ENCODE results near the gene BEND6.
A peak's percentile ranks its signal among the peaks of the same experiment; 100 is the strongest.

Gene BEND6

DNA sequence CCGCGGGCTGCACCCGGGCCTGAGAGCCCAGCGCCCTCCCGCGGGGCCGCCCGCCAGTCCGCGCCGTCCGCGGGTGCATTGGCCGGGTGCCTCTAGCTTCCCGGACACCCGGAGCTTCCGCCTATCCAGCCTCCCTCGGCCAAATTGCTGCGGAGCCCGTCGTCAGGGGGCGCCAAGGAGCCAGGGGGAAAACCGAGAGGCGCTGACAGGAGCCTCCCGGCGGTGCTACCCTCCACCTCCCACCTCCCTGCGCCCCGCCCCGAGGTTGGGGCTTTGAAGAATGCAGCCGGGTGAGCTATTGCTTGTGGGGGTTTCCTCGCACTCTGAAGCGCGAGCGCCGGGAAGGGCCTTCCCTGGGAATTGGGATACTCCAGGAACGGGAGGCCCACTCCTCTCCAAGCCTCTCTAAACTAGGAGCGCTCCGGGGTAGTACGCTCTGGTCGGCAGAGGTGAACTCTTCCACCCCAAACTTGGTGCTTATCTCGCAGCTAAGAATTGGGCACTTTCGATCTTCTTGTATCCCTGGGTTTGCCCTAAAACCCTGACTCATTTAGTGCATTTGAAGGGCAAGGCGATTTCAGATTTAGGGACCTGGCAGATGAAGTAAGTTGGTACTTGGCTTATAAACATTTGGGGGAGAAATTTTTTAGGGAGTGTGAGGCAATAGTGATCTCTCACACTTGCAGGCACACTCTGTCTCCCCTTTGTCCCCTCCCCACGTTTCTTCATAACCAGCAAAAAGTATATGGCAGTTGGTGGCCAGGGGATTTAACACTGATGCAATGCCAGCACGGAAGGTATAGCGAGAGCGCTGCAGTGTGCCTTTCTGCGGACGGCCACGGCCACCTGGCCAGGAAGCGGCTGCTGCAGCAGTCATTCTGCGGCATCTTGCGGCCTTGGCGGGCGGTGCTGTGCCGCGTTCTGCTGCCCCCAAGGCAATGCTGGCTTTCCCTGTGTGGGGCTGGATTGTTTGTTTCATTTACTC, 556 bp downstream of the BEND6 start:
- H3K27ac ChIP-seq: peak overlapping the region; percentile 55
- TF ChIP-seq, protein P1, sequence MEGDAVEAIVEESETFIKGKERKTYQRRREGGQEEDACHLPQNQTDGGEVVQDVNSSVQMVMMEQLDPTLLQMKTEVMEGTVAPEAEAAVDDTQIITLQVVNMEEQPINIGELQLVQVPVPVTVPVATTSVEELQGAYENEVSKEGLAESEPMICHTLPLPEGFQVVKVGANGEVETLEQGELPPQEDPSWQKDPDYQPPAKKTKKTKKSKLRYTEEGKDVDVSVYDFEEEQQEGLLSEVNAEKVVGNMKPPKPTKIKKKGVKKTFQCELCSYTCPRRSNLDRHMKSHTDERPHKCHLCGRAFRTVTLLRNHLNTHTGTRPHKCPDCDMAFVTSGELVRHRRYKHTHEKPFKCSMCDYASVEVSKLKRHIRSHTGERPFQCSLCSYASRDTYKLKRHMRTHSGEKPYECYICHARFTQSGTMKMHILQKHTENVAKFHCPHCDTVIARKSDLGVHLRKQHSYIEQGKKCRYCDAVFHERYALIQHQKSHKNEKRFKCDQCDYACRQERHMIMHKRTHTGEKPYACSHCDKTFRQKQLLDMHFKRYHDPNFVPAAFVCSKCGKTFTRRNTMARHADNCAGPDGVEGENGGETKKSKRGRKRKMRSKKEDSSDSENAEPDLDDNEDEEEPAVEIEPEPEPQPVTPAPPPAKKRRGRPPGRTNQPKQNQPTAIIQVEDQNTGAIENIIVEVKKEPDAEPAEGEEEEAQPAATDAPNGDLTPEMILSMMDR (conservative IDR thresholded peaks at IDR 0.05): peak; percentile 96
- TF ChIP-seq ZFX (IDR thresholded peaks at IDR 0.05): no peak

DNA sequence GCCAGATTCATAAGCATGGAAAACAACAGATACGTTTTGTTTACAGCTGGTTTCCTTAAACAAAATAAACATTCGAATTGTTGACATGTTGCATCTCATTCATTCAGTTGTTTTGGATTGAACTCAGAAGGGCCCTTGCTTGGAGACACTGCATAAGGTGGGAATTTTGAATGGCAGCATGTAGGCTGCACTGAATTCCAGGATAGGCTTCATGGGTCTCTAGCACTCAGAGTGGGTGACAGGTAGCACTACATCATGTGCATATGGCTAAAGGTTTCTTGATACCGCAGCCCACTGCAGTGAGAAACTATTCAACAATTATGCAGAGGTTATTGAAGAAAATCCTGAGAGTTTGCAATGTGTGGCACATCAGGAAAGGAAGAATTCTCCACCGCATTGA, 1.6 kb downstream of the BEND6 start:
- no peak overlapping the region for H3K27ac ChIP-seq
- TF ChIP-seq, protein P1 (conservative IDR thresholded peaks at IDR 0.05): no peak
- TF ChIP-seq ZFX (IDR thresholded peaks at IDR 0.05): no peak

DNA sequence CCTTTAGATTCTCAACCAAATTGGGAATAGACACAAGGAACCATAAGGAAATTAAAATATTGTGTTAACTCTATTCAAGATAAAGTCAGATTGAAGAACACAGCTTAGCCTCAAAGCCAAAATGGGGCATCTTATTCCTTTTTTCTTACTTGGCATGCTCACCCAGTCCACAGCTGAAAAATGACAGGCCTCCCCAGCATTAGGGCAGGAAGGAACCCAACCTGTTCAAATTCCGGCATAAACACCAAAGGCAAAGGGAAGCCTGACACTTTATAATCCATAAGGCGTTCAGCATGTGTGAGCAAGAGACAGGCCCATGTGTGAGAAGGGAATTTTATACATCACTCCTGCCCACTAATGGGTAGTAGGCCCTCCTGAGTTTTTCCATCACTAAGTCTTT, 2.9 kb downstream of the BEND6 start:
- no peak for TF ChIP-seq ZFX (IDR thresholded peaks at IDR 0.05)
- TF ChIP-seq, protein P1 (conservative IDR thresholded peaks at IDR 0.05): no peak
- no peak overlapping the region for H3K27ac ChIP-seq

DNA sequence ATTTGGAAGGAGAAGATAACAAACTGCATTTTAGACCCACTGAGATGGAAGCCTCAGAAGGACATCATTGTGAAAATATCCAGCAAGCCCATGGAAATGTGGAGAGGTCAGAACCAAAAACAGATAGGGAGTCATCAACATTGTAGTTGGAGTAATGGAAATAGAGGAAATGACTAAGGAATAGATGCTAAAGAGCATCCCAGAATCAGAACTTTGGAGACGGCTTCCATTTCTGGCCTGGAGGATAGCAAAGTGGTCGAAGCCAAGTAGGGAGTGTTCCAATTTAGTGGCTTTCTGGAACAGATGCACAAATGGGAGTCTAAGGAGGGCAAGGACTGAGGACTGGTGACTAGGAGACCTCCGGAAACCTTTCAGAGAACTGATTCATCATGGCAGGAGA, 3.6 kb downstream of the BEND6 start:
- no peak overlapping the region for H3K27ac ChIP-seq
- TF ChIP-seq, protein P1 (conservative IDR thresholded peaks at IDR 0.05): no peak
- TF ChIP-seq ZFX (IDR thresholded peaks at IDR 0.05): no peak

DNA sequence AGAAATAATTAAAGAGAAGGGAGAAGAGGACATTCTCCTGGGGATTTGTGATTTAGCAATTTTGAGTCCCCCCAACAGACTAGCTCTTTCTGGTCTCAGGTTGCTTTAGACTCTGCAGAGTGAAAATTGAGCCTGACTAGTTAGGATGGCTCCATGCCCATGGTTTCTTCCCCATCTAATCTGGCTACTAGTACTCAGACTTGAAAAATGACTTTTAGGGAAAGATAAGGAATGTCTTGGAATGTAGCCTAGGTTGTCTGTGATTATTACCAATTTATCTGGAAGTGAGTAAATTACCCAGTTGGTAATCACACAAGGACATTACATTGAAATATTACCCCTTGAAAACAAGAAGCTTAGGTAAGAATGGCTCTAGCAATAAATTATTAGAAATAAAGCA, 4.2 kb downstream of the BEND6 start:
- H3K27ac ChIP-seq: no peak overlapping the region
- TF ChIP-seq, protein P1 (conservative IDR thresholded peaks at IDR 0.05): no peak
- no peak for TF ChIP-seq ZFX (IDR thresholded peaks at IDR 0.05)

DNA sequence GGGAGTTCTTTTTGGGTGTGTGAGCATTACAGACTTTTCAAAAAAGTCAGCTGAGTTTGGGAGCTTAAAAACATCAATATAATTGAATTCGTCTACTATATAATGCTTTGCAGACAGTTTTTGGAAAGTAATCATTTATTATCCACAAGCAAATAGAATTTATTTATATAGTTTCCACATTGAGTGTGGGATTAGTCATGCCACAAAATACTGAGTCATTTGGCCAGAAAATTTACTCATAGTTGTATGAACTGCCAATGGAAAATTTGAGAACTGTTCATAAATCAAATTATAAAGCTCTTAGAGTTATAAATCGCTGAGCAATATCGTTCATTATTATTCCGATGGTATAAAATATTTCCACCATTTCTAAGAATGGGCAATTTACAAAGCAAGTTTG, 5.0 kb downstream of the BEND6 start:
- TF ChIP-seq ZFX (IDR thresholded peaks at IDR 0.05): no peak
- TF ChIP-seq, protein P1 (conservative IDR thresholded peaks at IDR 0.05): no peak
- H3K27ac ChIP-seq: no peak overlapping the region

DNA sequence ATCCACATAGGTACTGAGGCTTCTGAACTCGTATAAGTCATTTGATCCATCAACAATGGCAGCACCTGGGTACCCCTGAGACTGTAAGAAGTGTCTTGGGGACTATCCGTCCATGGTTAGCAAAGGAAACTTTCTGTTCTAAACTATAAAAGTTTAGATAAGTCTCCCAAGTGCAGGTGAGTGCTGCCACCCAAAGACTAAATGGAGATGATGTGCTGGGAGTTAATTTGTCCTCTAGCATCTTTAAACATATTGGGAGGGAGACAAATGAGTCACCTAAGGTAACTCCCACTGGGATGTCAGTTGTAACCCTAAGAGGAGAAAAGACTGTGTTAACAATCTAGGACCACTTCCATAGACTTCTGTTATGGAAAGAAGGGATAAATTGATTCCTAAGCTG, 6.2 kb downstream of the BEND6 start:
- TF ChIP-seq ZFX (IDR thresholded peaks at IDR 0.05): no peak
- TF ChIP-seq, protein P1 (conservative IDR thresholded peaks at IDR 0.05): 0 out of 2 replicates have a peak, but pooled peaks have one; percentile 7
- no peak overlapping the region for H3K27ac ChIP-seq

Data from C4-2B (cell line).